ENCODE measurements around the gene METTL22.

DNA sequence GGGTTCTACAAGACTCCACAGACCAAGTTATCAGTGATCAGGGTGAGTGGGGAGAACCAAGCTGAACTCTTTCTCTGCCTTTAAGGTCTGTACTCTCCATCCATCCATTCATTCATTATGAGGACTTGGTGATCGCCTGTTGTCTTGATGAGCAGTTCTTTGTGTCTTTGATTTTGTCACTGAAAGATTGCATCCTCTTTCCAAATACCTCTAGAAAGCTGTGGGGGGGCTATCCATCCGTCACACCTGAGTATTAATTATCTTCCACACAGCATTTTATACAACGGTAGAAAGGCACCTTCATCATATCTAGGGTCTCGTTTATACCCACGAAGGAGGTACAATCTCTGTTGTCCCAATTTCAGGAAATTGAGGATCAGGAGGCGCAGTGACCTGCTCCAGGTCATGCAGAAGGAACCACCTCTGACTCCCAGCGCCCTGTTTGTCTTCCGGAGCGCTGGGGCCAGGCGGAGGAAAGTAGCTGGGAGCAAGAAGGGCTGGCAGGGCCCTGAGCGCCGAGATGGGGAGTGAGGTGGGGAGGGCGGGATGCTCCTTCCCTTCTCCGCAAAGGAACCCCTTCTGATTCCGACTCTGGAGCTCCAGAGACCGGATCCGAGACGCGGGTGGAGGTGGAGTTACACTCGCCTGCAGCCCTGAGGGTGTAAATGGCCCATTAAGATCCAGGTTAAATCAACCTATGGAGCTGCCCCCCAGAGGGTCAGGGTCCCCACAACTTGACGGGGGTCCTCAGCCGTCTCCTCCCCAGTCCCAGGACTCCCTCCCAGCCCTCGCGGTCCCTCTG is 52.3 kb downstream of the METTL22 start:
- TF ChIP-seq, protein P1, sequence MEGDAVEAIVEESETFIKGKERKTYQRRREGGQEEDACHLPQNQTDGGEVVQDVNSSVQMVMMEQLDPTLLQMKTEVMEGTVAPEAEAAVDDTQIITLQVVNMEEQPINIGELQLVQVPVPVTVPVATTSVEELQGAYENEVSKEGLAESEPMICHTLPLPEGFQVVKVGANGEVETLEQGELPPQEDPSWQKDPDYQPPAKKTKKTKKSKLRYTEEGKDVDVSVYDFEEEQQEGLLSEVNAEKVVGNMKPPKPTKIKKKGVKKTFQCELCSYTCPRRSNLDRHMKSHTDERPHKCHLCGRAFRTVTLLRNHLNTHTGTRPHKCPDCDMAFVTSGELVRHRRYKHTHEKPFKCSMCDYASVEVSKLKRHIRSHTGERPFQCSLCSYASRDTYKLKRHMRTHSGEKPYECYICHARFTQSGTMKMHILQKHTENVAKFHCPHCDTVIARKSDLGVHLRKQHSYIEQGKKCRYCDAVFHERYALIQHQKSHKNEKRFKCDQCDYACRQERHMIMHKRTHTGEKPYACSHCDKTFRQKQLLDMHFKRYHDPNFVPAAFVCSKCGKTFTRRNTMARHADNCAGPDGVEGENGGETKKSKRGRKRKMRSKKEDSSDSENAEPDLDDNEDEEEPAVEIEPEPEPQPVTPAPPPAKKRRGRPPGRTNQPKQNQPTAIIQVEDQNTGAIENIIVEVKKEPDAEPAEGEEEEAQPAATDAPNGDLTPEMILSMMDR (IDR thresholded peaks at IDR 0.05), result no peak
- no peak for TF ChIP-seq ZFX (IDR thresholded peaks at IDR 0.05; ENCODE audit: borderline replicate concordance)

Measured in 22Rv1 (cell line).